CD14-positive monocyte (primary cell): ENCODE data around the gene TMEM134. TPM values are rescaled to one million over a fixed set of nuclear protein-coding genes. Genes with fewer than 3 reads are reported as not detected.

Experiments used
- DNase-seq, 3 donors: peaks; one replicate each; pipeline ENCODE4 v3.0.0-alpha.2; 2011 to 2022
- H2AFZ ChIP-seq: 2 replicates; pipeline ENCODE4 v1.6.0; 2012; ENCODE audit warnings: mild to moderate bottlenecking, low read depth, low read length, inconsistent platforms; ENCODE audit not compliant: insufficient read depth, poor library complexity, severe bottlenecking
- H3K27ac ChIP-seq, 2 donors: 1 replicate in 1 of 2; 2 replicates in 1 of 2; pipeline ENCODE4 v1.5.1; 2012 to 2013; ENCODE audit warnings: low read length in 2 of 2, control low read depth in 1 of 2, inconsistent platforms in 1 of 2, low read depth in 1 of 2, mild to moderate bottlenecking in 1 of 2
- H3K27me3 ChIP-seq, 2 donors: one replicate each; pipeline versions ENCODE4 v1.6.0 to v1.6.1; 2011 to 2013; ENCODE audit warnings: low read length in 2 of 2; ENCODE audit not compliant: control insufficient read depth in 2 of 2, insufficient read depth in 2 of 2
- H3K36me3 ChIP-seq, 2 donors: replicated peaks in 1 of 2; 1 replicate in 1 of 2; 2 replicates in 1 of 2; pipeline versions ENCODE4 v1.5.1 to v1.6.1; 2012 to 2013; ENCODE audit warnings: low read length in 2 of 2, control low read depth in 1 of 2, inconsistent platforms in 1 of 2, mild to moderate bottlenecking in 1 of 2; ENCODE audit not compliant: insufficient read depth in 2 of 2, control insufficient read depth in 1 of 2
- H3K4me1 ChIP-seq, 2 donors: 1 replicate in 1 of 2; 2 replicates in 1 of 2; pipeline versions ENCODE4 v1.5.1 to v1.6.1; 2012 to 2013; ENCODE audit warnings: low read length in 2 of 2, control low read depth in 1 of 2, inconsistent platforms in 1 of 2, mild to moderate bottlenecking in 1 of 2, moderate library complexity in 1 of 2; ENCODE audit not compliant: insufficient read depth in 2 of 2, control insufficient read depth in 1 of 2
- H3K4me2 ChIP-seq: replicated peaks from 2 replicates; pipeline ENCODE3; 2012; ENCODE audit warnings: low read length, moderate library complexity, mild to moderate bottlenecking; ENCODE audit not compliant: poor library complexity, severe bottlenecking; ENCODE audit errors: extremely low read depth
- H3K4me3 ChIP-seq, 3 experiments: fragments of 200-600 bp in 1 of 3; sonication (generic) in 1 of 3; replicated peaks in 1 of 3; 1 replicate in 2 of 3; 2 replicates in 1 of 3; pipeline ENCODE4 v1.5.1; 2011 to 2013; ENCODE audit warnings: low read length in 3 of 3, mild to moderate bottlenecking in 3 of 3, control low read depth in 2 of 3, low read depth in 2 of 3, inconsistent platforms in 1 of 3, moderate library complexity in 1 of 3
- H3K79me2 ChIP-seq: 2 replicates; pipeline ENCODE4 v1.6.0; 2012; ENCODE audit warnings: mild to moderate bottlenecking, control low read depth, inconsistent platforms, low read length, moderate library complexity; ENCODE audit not compliant: insufficient read depth
- H3K9ac ChIP-seq: 2 replicates; pipeline ENCODE4 v1.6.0; 2017; ENCODE audit warnings: low read length, mild to moderate bottlenecking; ENCODE audit not compliant: insufficient read depth, poor library complexity, severe bottlenecking
- H3K9me3 ChIP-seq, 2 donors: replicated peaks in 1 of 2; 1 replicate in 1 of 2; 2 replicates in 1 of 2; pipeline versions ENCODE4 v1.5.1 to v1.6.1; 2012 to 2013; ENCODE audit warnings: low read length in 2 of 2, control low read depth in 1 of 2; ENCODE audit not compliant: control insufficient read depth in 1 of 2, insufficient read depth in 1 of 2
- H4K20me1 ChIP-seq: 2 replicates; pipeline ENCODE4 v1.6.0; 2012; ENCODE audit warnings: mild to moderate bottlenecking, low read length, control low read depth, moderate library complexity; ENCODE audit not compliant: insufficient read depth
- H3K27ac Mint-ChIP-seq, 7 donors: one replicate each; pipeline ENCODE4 v1.8.0; 2020; ENCODE audit warnings: mild to moderate bottlenecking in 7 of 7, mixed read lengths in 7 of 7, moderate library complexity in 6 of 7, inconsistent platforms in 2 of 7
- H3K27me3 Mint-ChIP-seq, 3 donors: one replicate each; pipeline ENCODE4 v1.8.0; 2021 to 2022; ENCODE audit warnings: low read depth in 3 of 3, mild to moderate bottlenecking in 3 of 3, mixed read lengths in 3 of 3, moderate library complexity in 3 of 3, inconsistent platforms in 1 of 3
- H3K36me3 Mint-ChIP-seq, 2 donors: one replicate each; pipeline ENCODE4 v1.8.0; 2020; ENCODE audit warnings: mixed read lengths in 2 of 2, inconsistent platforms in 1 of 2, mild to moderate bottlenecking in 1 of 2
- H3K4me1 Mint-ChIP-seq: one replicate; pipeline ENCODE4 v1.8.0; 2020; ENCODE audit warnings: mild to moderate bottlenecking, mixed read lengths
- H3K4me3 Mint-ChIP-seq, 2 donors: one replicate each; pipeline ENCODE4 v1.8.0; 2020; ENCODE audit warnings: mild to moderate bottlenecking in 2 of 2, mixed read lengths in 2 of 2, moderate library complexity in 1 of 2
- H3K9me3 Mint-ChIP-seq, 7 donors: one replicate each; pipeline ENCODE4 v1.8.0; 2020 to 2022; ENCODE audit warnings: mixed read lengths in 7 of 7, mild to moderate bottlenecking in 6 of 7, moderate library complexity in 6 of 7, inconsistent platforms in 2 of 7
- CTCF ChIP-seq: fragments of 200-600 bp; IDR thresholded peaks from one replicate; pipeline ENCODE4 v1.8.0; 2022; ENCODE audit warnings: antibody characterized with exemption, mild to moderate bottlenecking
- WGBS: methylation state at CpG from one replicate; pipeline ENCODE4 v1.1.5; 2013; ENCODE audit warnings: missing lambda C conversion rate; ENCODE audit not compliant: insufficient coverage; 5-methylcytosine and 5-hydroxymethylcytosine counted together
- intact Hi-C, 2 donors: fragments of 100-400 bp; cut with micrococcal nuclease; formaldehyde crosslinking; loops; one replicate each; pipeline versions ENCODE4 v1.15.0 to v1.15.1; 2023
- polyA plus RNA-seq, 3 donors: library from polyadenylated mRNA; depleted of rRNA in 1 of 3; unstranded in 2 of 3; stranded (reverse) in 1 of 3; fragments of 300-500 nt in 2 of 3; fragments of >200 nt in 1 of 3; fragmentation: Illumina TruSeq in 2 of 3; gene quantifications; 1 replicate in 2 of 3; 2 replicates in 1 of 3; pipeline ENCODE4 v1.2.3, GENCODE V29; 2012 to 2021

The TMEM134 gene
- polyA plus RNA-seq, 3 donors: 67.4 to 104 (median 76.8) TPM

GRCh38 chr11:67507864-67508485, 38.9 kb upstream of the TMEM134 start, which contains the start of gene CDK2AP2:
CDK2AP2 (minus strand) TSS chr11:67508162; CDS start chr11:67508082, 80 bp downstream.
- Histone ChIP-seq H4K20me1 (peaks cover 32% of the 10 kb centered on the region), H3K4me3 (peak within 1 kb of the TSS; percentile 49 to 83 (median 69)), H3K9ac (peak within 1 kb of the TSS; percentile 95), H3K9me3 (no peaks in the 10 kb centered on the region), H3K27me3 (peaks cover 0 to 13% of the 10 kb centered on the region in 2 donors), H3K79me2 (peaks cover 34% of the 10 kb centered on the region), H2AFZ (peak within 1 kb of the TSS; percentile 86), H3K36me3 (peaks cover 2 to 4% of the 10 kb centered on the region in 2 donors), H3K4me1 (peaks cover 46 to 53% of the 10 kb centered on the region in 2 donors), H3K27ac (peak within 1 kb of the TSS; percentile 82 to 93), H3K4me2 (peak within 1 kb of the TSS; percentile 97)
- WGBS: 0% methylated on average over 56 of the region's 57 CpGs
- H3K4me1 Mint-ChIP-seq: peaks cover 30% of the 10 kb centered on the region
- peaks cover 0 to 1% (median 0%) of the 10 kb centered on the region in 7 donors for H3K9me3 Mint-ChIP-seq
- H3K4me3 Mint-ChIP-seq: peak within 1 kb of the TSS; percentile 78 to 87
- H3K27ac Mint-ChIP-seq: peak within 1 kb of the TSS; percentile 88 to 98 (median 95)
- peak; percentile 99 for DNase-seq
- TF ChIP-seq CTCF: no peak
- H3K27me3 Mint-ChIP-seq: peaks cover 5 to 17% (median 11%) of the 10 kb centered on the region in 3 donors
- H3K36me3 Mint-ChIP-seq: peaks cover 8 to 20% of the 10 kb centered on the region in 2 donors
- intact Hi-C loops: loop anchor here (2.0 to 10.0 kb wide), 4 partner anchors 81 to 233 kb away; partner anchors contain the start of genes POLD4 (in 1 of the 2) and RPS6KB2 (in 1 of the 2)

- H3K4me3 ChIP-seq: peak overlapping the region; percentile 26 to 83 (median 69)
- H3K27me3 Mint-ChIP-seq: peaks cover 5 to 16% (median 7%) of the 10 kb centered on the region in 3 donors
- H4K20me1 ChIP-seq: peaks cover 38% of the 10 kb centered on the region
- peaks cover 0 to 13% of the 10 kb centered on the region in 2 donors for H3K27me3 ChIP-seq
- peaks cover 14 to 27% of the 10 kb centered on the region in 2 donors for H3K36me3 Mint-ChIP-seq
- peaks cover 40% of the 10 kb centered on the region for H3K79me2 ChIP-seq
- H3K27ac ChIP-seq: peak overlapping the region; percentile 71 to 93
- WGBS: 35% methylated on average over 32 of the region's 33 CpGs
- H3K4me1 ChIP-seq: peaks cover 46 to 54% of the 10 kb centered on the region in 2 donors
- peak overlapping the region; percentile 86 for H2AFZ ChIP-seq
- peak overlapping the region; percentile 88 to 98 (median 95) for H3K27ac Mint-ChIP-seq
- no peaks in the 10 kb centered on the region for H3K9me3 ChIP-seq
- DNase-seq: no peak
- H3K9me3 Mint-ChIP-seq: peaks cover 0 to 1% (median 0%) of the 10 kb centered on the region in 7 donors
- H3K9ac ChIP-seq: peak overlapping the region; percentile 95
- H3K4me2 ChIP-seq: peak overlapping the region; percentile 97
- H3K4me3 Mint-ChIP-seq: peak overlapping the region; percentile 73 to 87
- no peak for TF ChIP-seq CTCF
- H3K36me3 ChIP-seq: peaks cover 8 to 9% of the 10 kb centered on the region in 2 donors
- peaks cover 33% of the 10 kb centered on the region for H3K4me1 Mint-ChIP-seq
- intact Hi-C loops: loop anchor here (2.0 to 10.0 kb wide), 4 partner anchors 80 to 233 kb away; partner anchors contain the start of genes POLD4 (in 1 of the 2) and RPS6KB2 (in 1 of the 2)
These were observed 38.3 kb upstream of the TMEM134 start for GRCh38 chr11:67507242-67507863.
